Measurements from ENCODE around the gene PHACTR4.
"Not testable (repeated sequence)": the region's sequence is repeated elsewhere in the genome, so short reads cannot be mapped to it uniquely, and the experiment has no call there.

Gene PHACTR4

DNA sequence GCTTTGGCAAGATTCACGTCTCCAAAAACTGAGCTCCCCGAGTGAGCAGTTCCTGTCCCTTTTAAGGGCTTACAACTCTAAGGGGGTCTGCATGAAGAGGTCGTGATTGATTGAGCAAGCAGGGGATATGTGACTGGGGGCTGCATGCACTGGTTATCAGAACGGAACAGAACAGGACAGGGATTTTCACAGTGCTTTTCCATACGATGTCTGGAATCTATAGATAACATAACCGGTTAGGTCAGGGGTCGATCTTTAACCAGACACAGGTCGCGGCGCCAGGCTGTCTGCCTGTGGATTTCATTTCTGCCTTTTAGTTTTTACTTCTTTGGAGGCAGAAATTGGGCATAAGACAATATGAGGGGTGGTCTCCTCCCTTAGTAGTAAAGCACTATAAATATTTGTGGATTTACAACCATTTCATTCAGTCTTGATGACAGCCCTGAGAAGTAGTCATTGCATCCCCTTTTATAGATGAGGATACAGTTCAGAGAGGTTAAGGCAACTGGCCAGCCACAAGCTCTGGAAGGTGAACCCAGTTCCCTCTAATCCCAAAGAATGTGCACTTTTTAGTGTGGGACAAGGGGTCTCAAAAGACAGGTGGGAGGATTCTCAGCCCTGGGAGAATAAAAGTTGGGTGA lies 155.6 kb downstream of the PHACTR4 start:
- not testable (repeated sequence) for DNase-seq (ENCODE audit: low spot score)

DNA sequence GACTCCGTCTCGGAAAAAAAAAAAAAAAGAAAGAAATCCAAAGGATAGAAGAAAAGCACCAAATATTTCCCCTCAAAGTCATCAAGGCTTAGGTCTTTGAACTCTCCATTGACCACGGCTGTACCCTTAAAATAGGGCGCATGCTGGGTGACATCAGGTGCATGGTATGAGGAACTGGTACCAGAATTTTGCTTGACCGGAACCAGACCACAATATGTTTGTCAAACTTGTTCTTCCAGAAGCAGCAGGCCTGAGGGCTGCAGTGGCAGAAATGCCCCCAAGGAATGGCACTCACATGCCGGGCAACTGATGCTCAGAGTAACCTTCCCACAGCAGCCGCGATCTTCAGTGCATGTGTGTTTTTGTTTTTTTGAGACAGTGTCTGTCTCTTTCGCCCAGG lies 157.3 kb downstream of the PHACTR4 start:
- DNase-seq (ENCODE audit: low spot score), result no peak

DNA sequence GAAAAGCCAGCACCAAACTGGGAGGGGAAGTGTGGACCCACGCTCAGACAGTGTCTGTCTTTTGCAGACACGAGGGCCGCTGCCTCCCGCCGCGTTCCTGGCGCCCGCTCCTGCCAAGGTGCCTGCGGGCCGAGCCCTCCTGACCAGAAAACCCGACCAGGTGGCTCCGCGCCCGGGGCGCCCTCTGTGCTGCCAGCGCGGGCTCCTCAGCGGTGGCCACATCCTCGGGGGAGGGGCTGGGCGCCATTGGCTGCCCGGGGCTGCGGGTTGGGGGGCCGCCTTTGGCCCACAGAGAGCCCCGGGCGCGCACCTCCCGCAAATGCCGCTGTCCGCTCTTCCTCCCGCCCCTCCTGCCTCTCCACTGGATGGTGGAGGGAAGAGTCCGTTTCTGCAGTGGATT lies 160.9 kb downstream of the PHACTR4 start:
- DNase-seq (ENCODE audit: low spot score), result no peak

DNA sequence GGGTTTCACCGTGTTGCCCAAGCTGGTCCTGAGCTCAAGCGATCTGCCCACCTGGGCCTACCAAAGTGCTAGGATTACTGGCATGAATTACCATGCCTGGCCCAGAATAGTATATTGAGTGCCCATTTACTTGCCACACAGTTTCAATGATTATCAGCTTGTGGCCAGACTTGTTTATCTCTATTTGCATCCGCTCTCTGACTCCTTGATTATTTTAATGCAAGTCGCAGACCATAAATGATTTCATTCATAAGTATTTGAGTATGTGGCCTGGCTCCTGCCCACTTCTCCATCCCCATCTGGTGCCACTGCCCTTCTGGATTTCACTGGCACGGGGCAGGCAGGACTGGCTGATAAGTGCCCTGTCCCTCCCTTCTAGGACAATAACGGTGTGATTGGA lies 165.1 kb downstream of the PHACTR4 start:
- no peak for DNase-seq (ENCODE audit: low spot score)

DNA sequence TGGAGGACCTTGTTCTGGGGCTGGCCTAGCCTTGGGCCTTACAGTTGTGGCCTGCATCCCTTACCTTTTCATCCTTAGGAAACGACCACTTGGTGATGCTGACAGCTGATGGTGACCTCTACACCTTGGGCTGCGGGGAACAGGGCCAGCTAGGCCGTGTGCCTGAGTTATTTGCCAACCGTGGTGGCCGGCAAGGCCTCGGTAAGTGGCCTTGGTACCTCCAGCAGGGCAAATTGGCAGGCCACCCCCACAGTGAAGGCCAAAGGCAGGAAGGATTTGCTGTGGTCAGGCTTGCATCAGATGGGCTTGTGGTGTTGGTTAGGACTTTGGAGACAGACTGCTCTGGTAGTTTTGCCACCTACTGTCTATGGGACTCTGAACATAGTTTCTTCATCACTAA lies 165.6 kb downstream of the PHACTR4 start:
- no peak for DNase-seq (ENCODE audit: low spot score)

DNA sequence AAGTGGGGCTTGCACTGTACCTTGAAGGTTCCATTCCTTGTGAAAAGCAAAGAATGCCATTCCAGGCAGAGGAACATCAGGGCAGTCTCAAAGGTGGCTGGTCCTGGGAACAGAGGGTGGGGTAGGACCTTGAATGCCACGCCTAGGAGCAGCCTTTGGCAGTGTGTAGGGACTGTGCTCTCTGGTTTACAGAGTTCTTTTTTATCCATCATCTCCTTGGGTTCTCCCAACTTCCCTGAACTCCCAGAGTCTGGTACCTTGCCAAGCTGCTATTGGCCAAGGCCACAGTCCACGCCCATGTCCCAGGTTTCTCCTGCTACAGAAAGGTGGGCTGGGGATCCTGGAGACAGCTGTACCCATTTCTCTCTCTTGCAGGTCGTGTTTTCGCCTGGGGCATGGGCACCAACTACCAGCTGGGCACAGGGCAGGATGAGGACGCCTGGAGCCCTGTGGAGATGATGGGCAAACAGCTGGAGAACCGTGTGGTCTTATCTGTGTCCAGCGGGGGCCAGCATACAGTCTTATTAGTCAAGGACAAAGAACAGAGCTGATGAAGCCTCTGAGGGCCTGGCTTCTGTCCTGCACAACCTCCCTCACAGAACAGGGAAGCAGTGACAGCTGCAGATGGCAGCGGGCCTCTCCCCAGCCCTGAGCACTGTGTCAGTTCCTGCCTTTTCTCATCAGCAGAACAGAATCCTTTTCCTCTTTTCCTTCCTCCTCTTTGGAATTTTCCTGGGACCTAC lies 168.1 kb downstream of the PHACTR4 start:
- DNase-seq (ENCODE audit: low spot score), result no peak

DNA sequence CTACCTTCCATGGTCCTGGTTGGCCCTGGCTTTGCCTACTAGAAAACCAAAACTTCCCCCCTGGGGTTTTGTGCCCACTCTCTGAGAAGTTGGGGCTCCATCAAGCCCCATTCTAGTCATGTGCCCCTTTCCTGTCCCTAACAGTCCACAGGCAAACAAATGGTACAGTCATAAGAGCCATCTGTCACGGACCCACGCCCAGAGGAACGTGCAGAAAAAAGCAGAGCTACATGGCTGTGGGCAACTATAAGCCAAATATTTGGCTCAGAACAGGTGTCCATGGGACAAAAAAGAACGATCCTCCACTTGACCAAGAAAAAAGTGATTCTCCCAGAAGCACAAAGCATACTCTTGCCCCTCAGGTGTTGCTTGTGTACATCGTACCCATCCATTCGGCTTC lies 168.7 kb downstream of the PHACTR4 start:
- DNase-seq (ENCODE audit: low spot score), result no peak

DNA sequence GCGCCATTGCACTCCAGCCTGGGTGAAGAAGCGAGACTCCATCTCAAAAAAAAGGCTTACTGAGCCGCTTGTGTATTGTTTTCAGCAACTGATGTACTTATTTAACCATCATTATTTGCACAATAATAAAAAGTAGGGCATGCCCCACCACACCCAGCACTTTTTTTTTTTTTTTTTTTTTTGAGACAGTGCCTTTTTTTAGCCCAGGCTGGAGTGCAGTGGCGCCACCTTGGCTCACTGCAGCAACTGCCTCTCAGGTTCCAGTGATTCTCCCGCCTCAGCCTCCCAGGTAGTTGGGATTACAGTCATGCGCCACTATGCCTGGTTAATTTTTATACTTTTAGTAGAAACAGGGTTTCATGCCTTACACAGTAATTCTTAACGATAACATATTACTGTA lies 171.1 kb downstream of the PHACTR4 start:
- DNase-seq (ENCODE audit: low spot score), result no peak

DNA sequence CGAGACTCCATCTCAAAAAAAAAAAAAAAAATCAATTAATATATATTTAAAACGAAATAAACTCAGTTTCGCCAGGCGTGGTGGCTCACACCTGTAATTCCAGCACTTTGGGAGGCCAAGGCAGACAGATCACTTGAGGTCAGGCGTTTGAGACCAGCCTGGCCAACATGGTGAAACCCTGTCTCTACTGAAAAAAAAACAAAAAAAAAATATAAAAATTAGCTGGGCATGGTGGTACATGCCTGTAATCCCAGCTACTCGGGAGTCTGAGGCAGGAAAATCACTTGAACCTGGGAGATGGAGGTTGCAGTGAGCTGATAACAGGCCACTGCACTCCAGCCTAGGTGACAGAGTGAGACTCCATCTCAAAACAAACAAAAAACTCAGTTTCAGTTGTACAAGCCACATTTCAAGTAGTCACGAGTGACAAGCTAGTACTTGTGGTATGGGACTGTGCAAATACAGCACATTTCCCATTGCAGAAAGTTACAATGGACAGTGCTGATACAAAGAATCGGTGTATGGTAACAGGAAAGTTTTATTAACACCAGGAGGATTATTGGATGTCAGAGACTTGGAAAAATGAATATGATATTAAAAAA lies 172.0 kb downstream of the PHACTR4 start:
- DNase-seq (ENCODE audit: low spot score), result not testable (repeated sequence)

DNA sequence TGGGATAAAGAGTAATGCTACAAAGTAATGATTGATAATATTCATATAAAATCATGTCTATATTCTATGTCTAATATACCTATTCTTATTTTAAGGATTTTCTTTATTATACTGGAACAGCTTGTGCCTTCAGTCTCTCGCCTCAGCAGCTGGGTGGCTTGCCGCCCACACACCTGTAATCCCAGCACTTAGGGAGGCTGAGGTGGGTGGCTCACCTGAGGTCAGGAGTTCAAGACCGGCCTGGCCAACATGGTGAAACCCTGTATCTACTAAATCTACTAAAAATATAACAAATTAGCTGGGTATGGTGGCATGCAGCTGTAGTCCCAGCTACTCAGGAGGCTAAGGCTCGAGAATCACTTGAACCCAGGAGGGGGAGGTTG lies 175.7 kb downstream of the PHACTR4 start:
- no peak for DNase-seq (ENCODE audit: low spot score)

DNA sequence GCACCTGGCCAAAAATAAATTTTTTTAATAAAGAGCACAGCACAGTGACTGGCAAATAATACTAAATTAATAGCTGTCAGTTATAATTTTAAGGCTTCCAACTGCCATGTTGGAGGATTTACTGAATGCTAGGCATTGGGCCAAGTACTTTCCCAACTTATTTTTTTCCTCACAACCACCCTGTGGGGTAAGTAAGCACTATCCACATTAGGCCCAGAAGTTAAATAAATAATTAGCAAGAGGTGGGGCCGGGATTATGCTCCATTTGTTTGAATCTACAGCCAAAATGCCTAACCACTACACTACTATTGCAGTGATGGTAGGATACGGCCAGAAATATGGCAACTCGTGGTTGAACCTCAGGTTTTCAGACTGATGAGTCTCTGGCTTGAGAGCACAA lies 178.8 kb downstream of the PHACTR4 start:
- DNase-seq (ENCODE audit: low spot score), result no peak

All from AG20443 (cell line).